Ovary (tissue), 3 donors: ENCODE results near the gene IL11.

ENCODE experiments used
- EP300 ChIP-seq: sonication (generic); formaldehyde crosslinking; IDR thresholded peaks from one replicate; pipeline ENCODE4 v1.6.1; 2017; ENCODE audit warnings: antibody characterized with exemption
- TF ChIP-seq, protein P1 (sequence below), 3 donors: fragments of 450-650 bp in 2 of 3; fragments of 200-600 bp in 1 of 3; IDR thresholded peaks; one replicate each; pipeline versions ENCODE4 v1.5.1 to v1.8.0; 2016 to 2022; ENCODE audit warnings: antibody characterized with exemption in 3 of 3, mild to moderate bottlenecking in 1 of 3
- donor health status: DM: no; HTN: no; CAD: no.

DNA sequence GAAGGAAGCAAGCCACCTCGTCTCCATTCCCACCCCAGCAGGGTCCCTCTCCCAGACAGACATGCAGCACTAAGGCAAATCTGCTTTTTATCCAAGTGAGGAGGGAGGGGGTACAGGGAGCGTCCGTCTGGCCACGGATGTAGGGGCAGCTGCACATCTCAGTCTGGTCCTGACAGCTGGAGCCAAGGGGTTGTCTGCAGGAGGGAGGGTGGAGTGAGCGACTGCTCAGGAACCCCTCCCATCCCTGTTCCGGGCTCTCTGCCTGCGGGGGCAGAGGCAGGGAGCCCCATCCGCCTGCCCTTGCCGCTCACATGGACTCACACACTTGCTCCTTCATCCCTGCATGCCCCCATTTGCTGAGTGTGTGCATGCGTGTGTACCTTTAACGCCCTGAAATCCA is 8.9 kb upstream of the IL11 start:
- no peak for TF ChIP-seq EP300
- TF ChIP-seq, protein P1, sequence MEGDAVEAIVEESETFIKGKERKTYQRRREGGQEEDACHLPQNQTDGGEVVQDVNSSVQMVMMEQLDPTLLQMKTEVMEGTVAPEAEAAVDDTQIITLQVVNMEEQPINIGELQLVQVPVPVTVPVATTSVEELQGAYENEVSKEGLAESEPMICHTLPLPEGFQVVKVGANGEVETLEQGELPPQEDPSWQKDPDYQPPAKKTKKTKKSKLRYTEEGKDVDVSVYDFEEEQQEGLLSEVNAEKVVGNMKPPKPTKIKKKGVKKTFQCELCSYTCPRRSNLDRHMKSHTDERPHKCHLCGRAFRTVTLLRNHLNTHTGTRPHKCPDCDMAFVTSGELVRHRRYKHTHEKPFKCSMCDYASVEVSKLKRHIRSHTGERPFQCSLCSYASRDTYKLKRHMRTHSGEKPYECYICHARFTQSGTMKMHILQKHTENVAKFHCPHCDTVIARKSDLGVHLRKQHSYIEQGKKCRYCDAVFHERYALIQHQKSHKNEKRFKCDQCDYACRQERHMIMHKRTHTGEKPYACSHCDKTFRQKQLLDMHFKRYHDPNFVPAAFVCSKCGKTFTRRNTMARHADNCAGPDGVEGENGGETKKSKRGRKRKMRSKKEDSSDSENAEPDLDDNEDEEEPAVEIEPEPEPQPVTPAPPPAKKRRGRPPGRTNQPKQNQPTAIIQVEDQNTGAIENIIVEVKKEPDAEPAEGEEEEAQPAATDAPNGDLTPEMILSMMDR (IDR thresholded peaks at IDR 0.05): no peak
